Activated naive CD8-positive, alpha-beta T cell treated with anti-CD3 and anti-CD28 coated beads, Interleukin-2, amount 50 U/mL, for 24 hours (primary cell): Measurements from ENCODE around the gene PPP4C.
A peak's percentile ranks its signal among the peaks of the same experiment; 100 is the strongest.
"Not testable (repeated sequence)": the region's sequence is repeated elsewhere in the genome, so short reads cannot be mapped to it uniquely, and the experiment has no call there.

ENCODE experiments used
- ATAC-seq: fragments of 150-1000 bp; cut with Tn5 transposase; one replicate; pipeline ENCODE4 v1.10.0; 2021
- DNase-seq: peaks from one replicate; pipeline ENCODE4 v3.0.0; 2021
- H3K27ac Mint-ChIP-seq: one replicate; pipeline ENCODE4 v1.8.0; 2021; ENCODE audit warnings: mild to moderate bottlenecking, mixed read lengths
- H3K27me3 Mint-ChIP-seq: one replicate; pipeline ENCODE4 v1.8.0; 2021; ENCODE audit warnings: mixed read lengths
- H3K36me3 Mint-ChIP-seq: one replicate; pipeline ENCODE4 v1.8.0; 2021; ENCODE audit warnings: low read depth, mixed read lengths
- H3K4me1 Mint-ChIP-seq: one replicate; pipeline ENCODE4 v1.8.0; 2021; ENCODE audit warnings: mixed read lengths
- H3K4me3 Mint-ChIP-seq: one replicate; pipeline ENCODE4 v1.8.0; 2021; ENCODE audit warnings: mild to moderate bottlenecking, moderate library complexity, mixed read lengths
- H3K9me3 Mint-ChIP-seq: one replicate; pipeline ENCODE4 v1.8.0; 2021; ENCODE audit warnings: mixed read lengths

PPP4C gene

DNA sequence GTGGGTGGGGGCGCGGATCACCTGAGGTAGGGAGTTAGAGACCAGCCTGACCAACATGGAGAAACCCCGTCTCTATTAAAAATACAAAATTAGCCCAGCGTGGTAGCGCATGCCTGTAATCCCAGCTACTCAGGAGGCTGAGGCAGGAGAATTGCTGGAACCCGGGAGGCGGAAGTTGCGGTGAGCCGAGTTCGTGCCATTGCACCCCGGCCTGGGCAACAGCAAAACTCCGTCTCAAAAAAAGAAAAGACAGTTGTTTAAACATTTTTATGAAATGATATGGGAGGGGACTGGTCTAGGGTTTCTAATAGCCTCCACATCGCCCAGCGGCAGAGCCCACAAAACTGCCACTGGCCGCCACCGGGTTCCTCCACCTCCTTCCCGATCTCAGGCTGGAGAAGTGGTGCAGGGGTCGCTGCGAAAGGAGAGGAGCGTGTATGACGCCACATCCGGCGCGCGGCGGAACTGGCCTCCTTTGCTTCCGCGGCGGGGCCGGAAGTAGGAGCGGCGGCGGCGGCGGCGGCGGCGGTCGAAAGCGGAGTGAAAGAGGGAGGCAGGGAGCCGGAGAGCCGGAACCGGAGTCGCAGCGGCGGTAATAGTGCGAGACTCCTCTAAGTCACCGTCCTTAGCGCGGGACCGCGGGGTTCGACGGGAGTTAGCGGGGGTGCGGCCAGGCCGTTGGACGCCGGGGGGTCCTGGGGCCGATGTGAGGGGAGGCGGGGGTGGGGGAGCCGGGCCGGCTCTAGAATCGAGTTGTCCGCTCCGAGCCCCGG is at the start of gene PPP4C:
Gene PPP4C, plus strand, starts transcription at position 492 of the 773 bp plus-strand sequence. CDS start 384 bp downstream, outside the sequence.
- Mint-ChIP-seq H3K4me1 (peaks cover 32% of the 10 kb centered on the region), H3K4me3 (peak within 1 kb of the TSS; percentile 93), H3K27me3 (no peaks in the 10 kb centered on the region), H3K9me3 (no peaks in the 10 kb centered on the region), H3K36me3 (peaks cover 55% of the 10 kb centered on the region), H3K27ac (peak within 1 kb of the TSS; percentile 95)
- peak; percentile 86 for ATAC-seq
- peak; percentile 93 for DNase-seq

DNA sequence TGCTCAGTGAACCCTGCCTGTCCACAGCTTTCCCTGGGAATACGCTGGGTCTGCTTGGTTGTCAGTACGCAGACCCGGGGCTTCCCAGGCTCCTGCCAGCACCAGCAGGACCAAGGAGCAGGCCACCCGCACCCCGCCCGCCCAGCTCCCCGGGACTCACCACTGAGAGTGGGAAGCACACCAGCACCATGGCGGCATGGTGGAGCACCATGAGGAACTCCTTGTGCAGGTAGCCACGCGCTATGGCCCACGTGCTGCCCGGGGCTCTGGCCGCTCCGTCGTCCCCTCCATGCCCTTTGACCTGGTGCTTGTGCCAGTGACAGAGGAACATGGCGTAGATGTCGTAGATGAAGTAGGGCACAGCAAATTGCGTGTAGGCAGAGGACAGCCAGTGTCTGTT is 49.3 kb upstream of the PPP4C start:
- no peak for DNase-seq
- no peaks in the 10 kb centered on the region for H3K36me3 Mint-ChIP-seq
- no peak for ATAC-seq
- no peaks in the 10 kb centered on the region for H3K9me3 Mint-ChIP-seq
- peaks cover 44% of the 10 kb centered on the region for H3K27me3 Mint-ChIP-seq
- no peak overlapping the region for H3K4me3 Mint-ChIP-seq
- no peak overlapping the region for H3K27ac Mint-ChIP-seq
- peaks cover 4% of the 10 kb centered on the region for H3K4me1 Mint-ChIP-seq

DNA sequence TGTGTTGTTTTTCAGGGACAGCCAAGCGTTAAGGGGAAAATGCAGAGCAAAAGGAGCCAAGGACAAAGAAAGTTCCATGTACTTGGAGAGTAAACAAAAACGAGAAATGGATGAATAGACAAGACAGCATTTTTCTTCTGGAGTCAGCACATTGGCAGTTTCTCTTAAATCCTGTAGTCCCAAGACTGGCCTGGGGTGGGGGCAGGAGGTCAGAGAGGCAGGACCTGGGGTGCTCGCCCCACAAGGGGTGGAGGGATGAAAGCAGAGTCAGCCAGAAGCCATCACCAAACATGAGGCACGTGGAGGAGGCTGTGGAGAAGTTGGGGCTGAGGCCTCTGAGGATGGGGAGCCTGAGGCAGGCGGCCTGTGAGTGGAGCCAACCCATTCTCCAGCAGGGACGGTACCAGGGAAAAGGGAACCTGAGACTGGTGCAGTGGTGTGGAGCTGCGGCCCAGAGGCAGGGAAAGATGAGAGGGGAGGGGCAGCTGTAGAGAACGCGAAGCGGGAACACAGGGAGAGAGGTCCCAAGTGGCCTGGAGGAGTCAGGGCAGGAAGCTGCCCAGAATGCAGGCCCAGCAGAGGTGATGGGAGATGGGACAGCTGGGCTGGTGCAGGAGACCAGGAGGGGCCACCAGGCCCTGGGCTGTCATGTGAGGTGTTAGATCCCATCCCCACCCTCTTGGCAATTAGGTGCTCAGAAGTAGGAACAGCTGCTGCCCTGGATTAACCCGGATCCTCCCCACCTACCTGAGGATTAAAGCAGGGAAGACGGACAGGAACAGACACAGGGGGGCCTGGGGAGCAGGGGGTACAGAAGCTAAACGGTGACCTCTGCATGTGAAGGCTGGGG is 48.0 kb upstream of the PPP4C start:
- Mint-ChIP-seq H3K4me1 (peaks cover 10% of the 10 kb centered on the region), H3K27ac (no peak overlapping the region), H3K27me3 (peaks cover 53% of the 10 kb centered on the region), H3K9me3 (no peaks in the 10 kb centered on the region), H3K4me3 (no peak overlapping the region), H3K36me3 (no peaks in the 10 kb centered on the region)
- ATAC-seq (no peak), DNase-seq (no peak)

DNA sequence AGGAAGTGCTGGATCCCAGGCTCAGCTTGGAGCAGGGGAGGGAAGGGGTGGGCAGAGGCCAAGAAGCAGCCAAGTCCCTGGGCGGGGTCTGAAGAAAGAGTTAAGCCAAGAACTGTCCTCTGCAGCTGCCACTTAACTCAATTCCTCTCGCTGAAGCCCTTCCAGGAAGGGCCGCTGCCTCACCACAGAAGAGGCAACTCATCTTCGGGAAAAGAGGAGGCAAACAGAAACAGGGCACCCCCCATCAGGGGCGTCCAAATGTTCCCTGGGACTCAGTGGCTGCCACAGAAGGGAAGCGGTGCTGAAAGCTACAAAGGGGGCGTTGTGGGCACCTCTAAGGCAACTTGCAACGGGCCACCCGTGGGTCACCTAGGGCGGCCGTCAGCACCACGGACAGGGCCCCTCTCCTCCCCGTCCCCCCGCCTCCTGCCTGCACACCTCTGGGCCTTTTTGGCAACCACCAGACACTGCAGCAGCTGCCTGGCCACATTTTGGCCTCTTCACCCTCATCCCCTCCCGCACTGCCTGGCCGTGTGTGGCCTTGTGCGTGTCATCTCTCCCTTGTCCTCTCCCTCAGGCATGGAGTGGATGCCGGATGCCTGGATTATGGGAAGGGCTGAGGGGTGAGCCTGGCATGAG is 47.2 kb upstream of the PPP4C start:
- DNase-seq, result no peak
- H3K27ac Mint-ChIP-seq, result no peak overlapping the region
- peaks cover 58% of the 10 kb centered on the region for H3K27me3 Mint-ChIP-seq
- no peaks in the 10 kb centered on the region for H3K9me3 Mint-ChIP-seq
- no peak for ATAC-seq
- H3K36me3 Mint-ChIP-seq, result no peaks in the 10 kb centered on the region
- H3K4me3 Mint-ChIP-seq, result no peak overlapping the region
- H3K4me1 Mint-ChIP-seq, result peaks cover 12% of the 10 kb centered on the region

DNA sequence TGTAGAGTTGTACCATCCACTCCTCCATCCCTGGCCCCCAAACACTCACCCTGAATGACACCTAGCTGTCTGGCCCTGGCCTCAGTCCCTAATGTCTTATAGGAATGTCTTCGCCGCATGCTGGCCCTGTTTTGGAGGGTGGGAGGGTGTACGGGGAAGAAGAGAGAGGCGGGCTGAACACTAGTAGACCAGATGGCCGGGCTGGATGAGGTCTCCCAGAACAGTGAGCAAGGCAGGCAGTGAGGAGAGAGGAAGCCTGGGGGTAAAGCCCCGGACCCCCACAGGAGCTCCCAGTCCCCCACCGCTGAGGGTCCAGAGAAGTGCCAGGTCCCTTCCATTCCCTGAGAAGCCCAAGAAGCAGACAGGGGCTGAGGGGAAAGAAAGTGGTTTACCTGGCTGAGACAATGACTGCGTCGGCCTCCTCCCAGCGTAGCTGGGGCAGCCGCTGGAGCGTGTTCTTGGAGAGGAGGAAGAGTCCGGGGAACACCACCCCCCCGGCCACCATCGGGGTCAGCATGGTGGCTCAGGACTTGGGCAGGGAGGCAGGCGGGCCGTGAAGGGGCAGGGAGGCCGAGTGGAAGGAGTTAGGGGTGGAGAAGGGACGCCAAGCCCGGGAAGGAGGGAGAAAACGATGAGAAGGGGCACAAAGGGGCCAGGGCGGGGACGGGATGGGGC is 45.6 kb upstream of the PPP4C start:
- DNase-seq, result no peak
- H3K9me3 Mint-ChIP-seq, result no peaks in the 10 kb centered on the region
- peak overlapping the region; percentile 21 for H3K4me3 Mint-ChIP-seq
- no peaks in the 10 kb centered on the region for H3K36me3 Mint-ChIP-seq
- no peak overlapping the region for H3K27ac Mint-ChIP-seq
- peaks cover 12% of the 10 kb centered on the region for H3K4me1 Mint-ChIP-seq
- ATAC-seq, result no peak
- peaks cover 61% of the 10 kb centered on the region for H3K27me3 Mint-ChIP-seq

DNA sequence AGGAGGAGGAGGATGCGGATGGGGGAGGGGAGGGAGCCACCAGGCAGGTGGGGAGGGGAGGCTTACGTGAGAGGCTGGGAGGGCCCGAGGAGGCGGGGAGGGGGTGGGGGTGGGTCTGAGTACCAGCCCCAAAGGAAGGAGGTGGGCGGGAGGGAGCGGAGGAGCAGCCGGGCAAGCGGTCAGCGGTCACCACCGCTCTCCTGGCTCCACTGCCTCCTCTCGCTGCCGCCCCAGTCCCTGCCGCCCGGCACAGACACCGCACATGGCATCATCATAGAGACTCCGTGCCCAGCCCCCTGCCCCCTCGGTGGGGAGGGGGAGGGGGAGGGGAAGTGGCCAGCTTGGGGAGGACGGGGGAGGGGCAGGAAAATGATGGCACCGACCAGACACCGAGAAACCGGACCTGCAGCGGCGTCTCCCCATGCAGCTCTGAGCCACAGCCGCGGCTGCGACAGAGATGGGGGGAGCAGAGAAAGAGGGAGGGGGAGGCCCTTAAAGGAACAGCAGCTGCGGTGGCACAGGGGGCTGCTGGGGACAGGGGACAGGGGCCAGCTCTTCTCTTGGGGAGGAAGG is 44.9 kb upstream of the PPP4C start, which contains the start of gene TLCD3B:
Gene TLCD3B, minus strand, starts transcription at position 431 of the 573 bp plus-strand sequence. CDS start 744 bp downstream, outside the sequence.
- Mint-ChIP-seq H3K36me3 (no peaks in the 10 kb centered on the region), H3K27ac (no peak within 1 kb of the TSS), H3K4me3 (peak within 1 kb of the TSS; percentile 21), H3K27me3 (peaks cover 65% of the 10 kb centered on the region), H3K4me1 (peaks cover 12% of the 10 kb centered on the region), H3K9me3 (no peaks in the 10 kb centered on the region)
- no peak for DNase-seq
- ATAC-seq, result no peak

DNA sequence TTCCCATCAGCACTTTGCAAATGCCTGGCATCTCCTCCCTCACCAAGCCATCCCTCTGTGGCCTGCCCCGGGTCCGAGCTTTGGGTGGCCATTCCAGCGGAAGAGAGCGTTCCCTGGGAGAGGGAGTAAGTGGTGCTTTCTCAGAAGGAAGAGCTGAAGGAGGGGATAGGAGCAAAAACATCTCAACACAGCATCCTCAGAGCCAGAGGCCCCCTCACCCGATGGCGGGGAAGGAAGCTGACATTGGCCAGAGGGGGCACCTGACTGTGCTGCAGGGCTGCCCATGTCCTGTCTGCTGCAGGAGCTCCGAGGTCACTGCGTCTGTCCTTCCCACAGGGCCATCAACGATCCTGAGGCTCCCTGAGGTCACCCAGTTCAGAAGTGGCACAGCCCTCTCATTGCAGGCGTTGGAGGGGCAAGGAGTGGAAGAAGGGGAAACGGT is 44.3 kb upstream of the PPP4C start:
- no peak for DNase-seq
- peaks cover 62% of the 10 kb centered on the region for H3K27me3 Mint-ChIP-seq
- H3K4me1 Mint-ChIP-seq, result peaks cover 12% of the 10 kb centered on the region
- H3K9me3 Mint-ChIP-seq, result no peaks in the 10 kb centered on the region
- H3K4me3 Mint-ChIP-seq, result no peak overlapping the region
- ATAC-seq, result no peak
- H3K27ac Mint-ChIP-seq, result no peak overlapping the region
- H3K36me3 Mint-ChIP-seq, result no peaks in the 10 kb centered on the region

DNA sequence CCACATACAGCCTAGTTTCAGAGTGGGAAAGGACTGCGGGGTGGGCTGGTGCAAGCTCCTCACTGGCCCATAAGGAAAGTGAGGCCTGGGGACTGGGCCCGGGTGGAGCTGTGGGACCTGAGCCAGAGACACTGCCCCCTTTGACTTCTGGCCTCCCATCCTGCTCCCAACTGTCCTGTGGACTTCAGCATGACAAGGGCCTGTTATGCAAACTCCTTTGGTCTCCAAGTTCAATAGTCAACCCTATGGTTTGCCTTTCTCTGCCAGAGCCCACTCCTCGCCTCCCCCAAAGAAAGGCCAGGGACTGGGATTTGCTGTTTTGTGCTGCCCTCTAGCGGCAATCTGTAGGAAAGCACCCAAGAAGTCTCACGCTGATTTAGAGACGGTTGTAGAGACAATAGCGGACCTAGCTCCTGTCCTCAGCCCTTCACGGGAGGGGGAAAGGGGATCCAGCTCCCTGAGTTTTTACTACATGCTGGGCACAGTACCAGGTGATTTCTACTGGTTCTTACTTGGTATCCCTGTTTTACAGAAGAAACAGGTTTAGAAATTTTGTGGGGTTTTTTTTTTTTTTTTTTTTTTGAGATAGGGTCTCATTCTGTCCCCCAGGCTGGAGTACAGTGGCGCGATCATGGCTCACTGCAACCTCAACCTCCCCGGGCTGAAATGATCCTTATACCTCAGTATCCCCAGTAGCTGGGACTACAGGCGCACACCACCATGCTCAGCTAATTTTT is 43.5 kb upstream of the PPP4C start:
- Mint-ChIP-seq H3K27ac (no peak overlapping the region), H3K27me3 (peaks cover 55% of the 10 kb centered on the region), H3K4me3 (no peak overlapping the region), H3K4me1 (peaks cover 12% of the 10 kb centered on the region), H3K9me3 (no peaks in the 10 kb centered on the region), H3K36me3 (no peaks in the 10 kb centered on the region)
- DNase-seq (peak; percentile 69), ATAC-seq (peak; percentile 41)

DNA sequence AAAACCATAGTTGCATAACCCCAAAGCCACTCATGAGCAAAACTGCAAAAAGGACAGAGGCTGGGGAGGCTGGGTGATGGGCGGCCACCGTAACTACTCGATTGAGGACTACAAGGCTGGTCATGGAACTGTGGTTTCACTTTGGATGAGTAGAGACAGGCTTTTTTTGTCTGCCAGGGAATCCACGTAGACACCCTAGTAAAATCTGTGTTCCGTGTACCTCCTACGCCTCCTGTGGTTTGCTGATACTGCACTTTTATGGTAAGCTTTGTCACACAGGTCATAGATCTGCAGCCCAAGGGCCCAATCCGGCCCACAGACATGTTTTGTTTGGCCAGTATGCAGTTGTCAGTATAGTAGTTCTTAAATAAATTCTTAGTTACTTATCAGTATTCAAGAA is 42.5 kb upstream of the PPP4C start:
- H3K27ac Mint-ChIP-seq, result no peak overlapping the region
- ATAC-seq (peak; percentile 9), DNase-seq (no peak)
- peaks cover 12% of the 10 kb centered on the region for H3K4me1 Mint-ChIP-seq
- H3K36me3 Mint-ChIP-seq, result no peaks in the 10 kb centered on the region
- no peak overlapping the region for H3K4me3 Mint-ChIP-seq
- no peaks in the 10 kb centered on the region for H3K9me3 Mint-ChIP-seq
- H3K27me3 Mint-ChIP-seq, result peaks cover 47% of the 10 kb centered on the region

DNA sequence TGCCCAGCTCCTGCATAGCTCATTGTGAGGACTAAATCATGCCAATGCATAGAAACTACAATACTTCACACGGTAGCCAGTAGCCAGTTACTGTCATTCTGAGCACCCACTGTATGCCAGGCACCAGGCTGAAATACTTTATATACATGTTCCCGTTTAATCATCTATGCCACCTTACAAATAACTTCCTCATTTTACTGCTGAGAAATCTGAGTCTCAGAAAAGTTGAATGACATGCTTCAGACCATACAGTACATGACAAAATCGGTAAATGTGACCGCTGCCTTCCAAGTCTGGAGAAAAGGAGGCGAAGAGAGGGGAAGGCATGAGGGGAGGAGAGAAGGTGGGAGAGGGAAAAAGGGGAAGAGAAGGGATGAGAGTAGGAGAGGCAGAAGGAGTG is 35.6 kb upstream of the PPP4C start:
- H3K4me3 Mint-ChIP-seq, result no peak overlapping the region
- H3K4me1 Mint-ChIP-seq, result peaks cover under 1% of the 10 kb centered on the region
- DNase-seq (no peak), ATAC-seq (no peak)
- no peaks in the 10 kb centered on the region for H3K36me3 Mint-ChIP-seq
- H3K27ac Mint-ChIP-seq, result no peak overlapping the region
- peaks cover 9% of the 10 kb centered on the region for H3K27me3 Mint-ChIP-seq
- no peaks in the 10 kb centered on the region for H3K9me3 Mint-ChIP-seq

DNA sequence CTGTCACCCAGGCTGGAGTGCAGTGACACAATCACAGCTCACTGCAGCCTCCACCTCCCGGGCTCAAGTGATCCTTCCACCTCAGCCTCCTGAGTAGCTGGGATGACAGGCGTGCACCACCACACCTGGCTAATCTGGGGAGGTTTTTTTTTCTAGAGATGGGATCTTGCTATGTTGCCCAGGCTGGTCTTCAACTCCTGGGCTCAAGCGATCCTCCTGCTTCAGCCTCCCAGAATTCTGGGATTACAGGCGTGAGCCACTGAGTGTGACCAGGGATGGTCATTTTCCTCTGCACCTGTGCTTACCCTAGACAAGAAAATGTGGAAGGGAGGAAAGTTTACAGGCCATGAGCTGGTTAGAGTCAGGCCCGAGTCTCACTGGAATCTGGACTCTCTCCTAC is 35.1 kb upstream of the PPP4C start:
- H3K4me1 Mint-ChIP-seq, H3K9me3 Mint-ChIP-seq, H3K27me3 Mint-ChIP-seq, DNase-seq, H3K36me3 Mint-ChIP-seq, H3K4me3 Mint-ChIP-seq, H3K27ac Mint-ChIP-seq, ATAC-seq: not testable (repeated sequence)

DNA sequence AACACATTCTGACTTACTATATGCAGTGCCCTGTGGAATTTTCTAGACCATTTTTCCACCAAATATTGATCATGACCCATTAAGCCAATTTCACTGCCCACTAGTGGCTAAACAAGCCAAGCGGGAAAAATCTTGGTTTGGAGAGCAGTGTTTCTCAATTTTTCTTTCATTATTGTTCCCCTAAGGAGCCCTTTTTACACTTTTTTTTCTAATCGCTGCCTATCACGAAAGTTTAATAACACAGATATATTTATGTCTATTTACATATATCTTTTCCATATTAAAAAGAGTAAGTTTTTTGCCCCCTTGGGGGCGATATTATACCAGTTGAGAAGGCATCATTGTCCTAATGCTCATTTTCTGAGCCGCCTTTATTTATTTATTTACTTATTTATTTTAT is 34.0 kb upstream of the PPP4C start:
- Mint-ChIP-seq H3K36me3 (no peaks in the 10 kb centered on the region), H3K27me3 (peaks cover 5% of the 10 kb centered on the region), H3K27ac (no peak overlapping the region), H3K4me1 (peaks cover 3% of the 10 kb centered on the region), H3K4me3 (no peak overlapping the region), H3K9me3 (no peaks in the 10 kb centered on the region)
- ATAC-seq (no peak), DNase-seq (no peak)

DNA sequence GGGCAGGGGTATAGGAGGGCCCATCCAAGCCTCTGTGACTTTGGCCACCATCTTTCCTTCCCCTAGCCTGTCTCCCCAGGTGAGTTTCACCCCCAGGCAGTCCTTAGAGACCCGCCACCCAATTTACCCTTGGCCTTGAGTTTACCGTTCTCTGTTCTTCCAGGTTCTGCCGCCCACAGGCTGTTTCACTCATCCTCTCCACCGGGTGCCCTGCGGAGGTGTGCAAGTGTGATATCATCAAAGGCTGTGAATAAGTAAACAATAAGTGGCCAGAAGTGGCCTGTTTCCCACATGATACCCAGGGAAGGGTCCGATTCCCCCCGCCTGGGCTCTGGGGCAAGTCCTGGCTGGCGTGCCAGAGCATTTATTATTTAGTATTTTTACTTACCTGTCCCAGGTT is 29.6 kb upstream of the PPP4C start:
- no peak for ATAC-seq
- no peaks in the 10 kb centered on the region for H3K36me3 Mint-ChIP-seq
- H3K27ac Mint-ChIP-seq, result no peak overlapping the region
- H3K4me1 Mint-ChIP-seq, result peaks cover 4% of the 10 kb centered on the region
- no peaks in the 10 kb centered on the region for H3K9me3 Mint-ChIP-seq
- H3K4me3 Mint-ChIP-seq, result no peak overlapping the region
- no peak for DNase-seq
- H3K27me3 Mint-ChIP-seq, result no peaks in the 10 kb centered on the region
